Stimulated activated memory B cell treated with anti-CD40 and anti-IgM and Interleukin-4, amounts not matched to agents 10 μg/mL and 1 μg/mL and 100 μg/mL, for 72 hours (primary cell): ENCODE results near the gene ACSL4.
"Not testable (repeated sequence)": the region's sequence is repeated elsewhere in the genome, so short reads cannot be mapped to it uniquely, and the experiment has no call there.

Source experiments
- ATAC-seq: fragments of 150-1000 bp; cut with Tn5 transposase; 2 replicates; pipeline ENCODE4 v1.10.0; 2021
- H3K27ac Mint-ChIP-seq: one replicate; pipeline ENCODE4 v1.8.0; 2022; ENCODE audit warnings: mild to moderate bottlenecking, mixed read lengths
- H3K27me3 Mint-ChIP-seq: one replicate; pipeline ENCODE4 v1.8.0; 2022; ENCODE audit warnings: mixed read lengths
- H3K36me3 Mint-ChIP-seq: one replicate; pipeline ENCODE4 v1.8.0; 2022; ENCODE audit warnings: mixed read lengths
- H3K4me1 Mint-ChIP-seq: one replicate; pipeline ENCODE4 v1.8.0; 2022; ENCODE audit warnings: mixed read lengths
- H3K4me3 Mint-ChIP-seq: one replicate; pipeline ENCODE4 v1.8.0; 2022; ENCODE audit warnings: mild to moderate bottlenecking, moderate library complexity, mixed read lengths
- H3K9me3 Mint-ChIP-seq: one replicate; pipeline ENCODE4 v1.8.0; 2022; ENCODE audit warnings: mixed read lengths

ACSL4 gene

GRCh38 chrX:109740896-109741295 lies 7.8 kb upstream of the ACSL4 start:
- H3K36me3 Mint-ChIP-seq, H3K9me3 Mint-ChIP-seq, H3K4me1 Mint-ChIP-seq, ATAC-seq, H3K27me3 Mint-ChIP-seq, H3K4me3 Mint-ChIP-seq, H3K27ac Mint-ChIP-seq: not testable (repeated sequence)

- ATAC-seq, result no peak
- no peak overlapping the region for H3K27ac Mint-ChIP-seq
- no peak overlapping the region for H3K4me3 Mint-ChIP-seq
- no peaks in the 10 kb centered on the region for H3K9me3 Mint-ChIP-seq
- no peaks in the 10 kb centered on the region for H3K27me3 Mint-ChIP-seq
- no peaks in the 10 kb centered on the region for H3K36me3 Mint-ChIP-seq
- peaks cover under 1% of the 10 kb centered on the region for H3K4me1 Mint-ChIP-seq
These were observed 7.4 kb upstream of the ACSL4 start for GRCh38 chrX:109740433-109740809.

GRCh38 chrX:109739625-109740432 lies 6.8 kb upstream of the ACSL4 start:
- no peaks in the 10 kb centered on the region for H3K9me3 Mint-ChIP-seq
- H3K36me3 Mint-ChIP-seq, result no peaks in the 10 kb centered on the region
- H3K27ac Mint-ChIP-seq, result no peak overlapping the region
- ATAC-seq, result no peak
- no peak overlapping the region for H3K4me3 Mint-ChIP-seq
- peaks cover 5% of the 10 kb centered on the region for H3K4me1 Mint-ChIP-seq
- no peaks in the 10 kb centered on the region for H3K27me3 Mint-ChIP-seq

GRCh38 chrX:109735202-109735744 lies 2.2 kb upstream of the ACSL4 start:
- Mint-ChIP-seq H3K27ac (peak overlapping the region; percentile 24), H3K27me3 (no peaks in the 10 kb centered on the region), H3K36me3 (peaks cover 1% of the 10 kb centered on the region), H3K9me3 (no peaks in the 10 kb centered on the region), H3K4me3 (no peak overlapping the region), H3K4me1 (peaks cover 16% of the 10 kb centered on the region)
- ATAC-seq, result no peak

GRCh38 chrX:109733613-109734083 lies 591 bp upstream of the ACSL4 start:
- no peaks in the 10 kb centered on the region for H3K9me3 Mint-ChIP-seq
- H3K4me3 Mint-ChIP-seq, result peak overlapping the region; percentile 97
- peaks cover 23% of the 10 kb centered on the region for H3K4me1 Mint-ChIP-seq
- peak overlapping the region; percentile 92 for H3K27ac Mint-ChIP-seq
- ATAC-seq, result no peak
- H3K36me3 Mint-ChIP-seq, result peaks cover 13% of the 10 kb centered on the region
- no peaks in the 10 kb centered on the region for H3K27me3 Mint-ChIP-seq

DNA sequence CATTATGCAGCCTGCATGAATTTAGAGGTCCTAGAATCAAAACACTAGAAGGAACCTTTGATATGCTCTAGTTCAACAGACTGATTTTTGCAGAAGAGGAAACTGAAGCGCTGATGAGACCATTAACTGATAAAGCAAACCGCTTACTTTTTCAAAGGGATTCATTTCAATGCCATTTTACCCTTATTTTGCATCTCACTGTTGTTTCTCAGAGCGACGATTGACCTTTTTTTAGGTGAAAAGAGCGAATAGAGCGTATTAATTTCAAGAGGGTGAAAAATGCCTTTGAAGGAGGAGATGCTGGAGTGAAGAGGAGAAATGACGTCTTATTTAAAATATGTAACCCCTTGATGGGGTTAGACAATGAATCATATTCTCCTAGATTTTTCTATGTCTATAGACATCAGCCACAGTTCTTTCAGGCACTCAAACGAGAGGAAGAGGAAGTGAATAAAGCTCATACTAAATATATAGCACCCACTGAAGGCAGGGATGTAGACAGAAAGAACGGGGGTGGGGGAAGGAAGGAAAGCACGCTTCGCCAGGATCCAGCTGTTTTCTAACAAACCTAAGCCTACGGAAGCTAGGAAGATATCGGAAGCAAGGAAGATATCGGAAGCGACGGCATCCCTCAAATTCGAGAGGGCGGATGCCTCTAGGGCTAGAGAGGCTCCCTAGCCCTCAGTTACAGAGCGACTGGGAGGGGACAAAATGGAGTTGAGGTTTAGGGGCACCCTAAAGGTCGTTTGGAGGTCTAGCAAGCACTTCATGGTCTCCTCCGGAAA lies 848 bp downstream of the ACSL4 start:
- peak; percentile 65 for ATAC-seq
- no peaks in the 10 kb centered on the region for H3K9me3 Mint-ChIP-seq
- H3K36me3 Mint-ChIP-seq, result peaks cover 13% of the 10 kb centered on the region
- H3K27ac Mint-ChIP-seq, result peak overlapping the region; percentile 92
- H3K27me3 Mint-ChIP-seq, result no peaks in the 10 kb centered on the region
- H3K4me3 Mint-ChIP-seq, result peak overlapping the region; percentile 97
- peaks cover 27% of the 10 kb centered on the region for H3K4me1 Mint-ChIP-seq

- no peaks in the 10 kb centered on the region for H3K27me3 Mint-ChIP-seq
- peak overlapping the region; percentile 21 for H3K4me3 Mint-ChIP-seq
- no peaks in the 10 kb centered on the region for H3K9me3 Mint-ChIP-seq
- H3K4me1 Mint-ChIP-seq, result peaks cover 19% of the 10 kb centered on the region
- peaks cover 18% of the 10 kb centered on the region for H3K36me3 Mint-ChIP-seq
- no peak overlapping the region for H3K27ac Mint-ChIP-seq
- ATAC-seq, result no peak
These were observed 4.9 kb downstream of the ACSL4 start for GRCh38 chrX:109728173-109728535.

GRCh38 chrX:109724971-109725370 lies 8.1 kb downstream of the ACSL4 start:
- H3K4me3 Mint-ChIP-seq, H3K27ac Mint-ChIP-seq, H3K27me3 Mint-ChIP-seq, ATAC-seq, H3K9me3 Mint-ChIP-seq: not testable (repeated sequence)
- Mint-ChIP-seq H3K36me3 (peaks cover 14% of the 10 kb centered on the region), H3K4me1 (peaks cover 30% of the 10 kb centered on the region)

DNA sequence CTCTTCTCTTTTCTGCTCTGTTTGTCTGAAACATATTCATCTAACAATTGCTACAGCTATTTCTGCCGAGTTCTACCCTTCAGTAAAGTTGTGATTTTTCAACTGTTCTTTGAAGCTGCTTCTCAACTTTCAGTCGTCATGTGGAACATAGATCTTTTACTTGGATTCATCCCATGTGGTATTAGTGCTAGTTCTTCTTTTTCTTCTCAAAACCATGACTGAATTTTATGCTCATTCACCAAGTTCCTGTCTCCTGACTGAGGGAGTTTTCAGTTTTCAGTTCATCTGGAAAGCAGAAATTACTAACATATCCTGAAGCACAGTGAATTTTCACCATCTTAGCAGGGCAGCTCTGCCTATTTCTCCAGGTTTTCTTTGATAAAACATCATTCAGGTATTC lies 12.1 kb downstream of the ACSL4 start:
- ATAC-seq, result no peak
- H3K27ac Mint-ChIP-seq, result peak overlapping the region; percentile 74
- H3K4me1 Mint-ChIP-seq, result peaks cover 32% of the 10 kb centered on the region
- H3K4me3 Mint-ChIP-seq, result no peak overlapping the region
- peaks cover 4% of the 10 kb centered on the region for H3K36me3 Mint-ChIP-seq
- H3K9me3 Mint-ChIP-seq, result no peaks in the 10 kb centered on the region
- H3K27me3 Mint-ChIP-seq, result no peaks in the 10 kb centered on the region

- Mint-ChIP-seq H3K9me3 (no peaks in the 10 kb centered on the region), H3K4me1 (peaks cover 32% of the 10 kb centered on the region), H3K27ac (peak overlapping the region; percentile 49), H3K27me3 (no peaks in the 10 kb centered on the region), H3K4me3 (no peak overlapping the region), H3K36me3 (no peaks in the 10 kb centered on the region)
- ATAC-seq, result no peak
These were observed 13.8 kb downstream of the ACSL4 start for GRCh38 chrX:109719264-109719663.

DNA sequence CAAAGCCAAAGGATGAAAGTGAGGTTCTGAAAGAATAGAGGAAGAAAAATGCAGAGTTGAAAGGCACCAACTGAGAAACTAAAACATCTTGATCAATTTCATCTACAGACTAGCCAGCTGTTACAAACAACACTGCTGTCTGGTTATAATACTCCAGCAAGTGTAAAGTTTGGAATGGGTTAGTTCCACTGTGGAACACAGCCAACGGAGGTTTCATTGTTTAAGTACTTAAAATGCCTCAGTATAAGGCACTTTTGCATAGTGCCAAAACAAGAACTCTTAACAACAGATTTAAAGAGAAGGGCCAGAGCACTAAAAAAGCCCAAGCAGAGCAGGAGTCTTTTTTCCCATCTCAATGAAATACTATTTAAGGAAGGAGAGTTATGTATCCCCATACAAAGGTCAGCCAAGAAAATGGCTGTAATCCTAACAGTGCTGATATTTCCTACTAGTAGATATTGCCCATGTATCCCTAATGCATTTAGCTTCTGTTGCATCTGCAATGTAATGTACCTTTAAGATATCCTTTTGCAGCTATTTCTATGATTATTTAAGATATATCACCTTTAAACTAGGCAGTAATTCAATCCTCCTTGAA lies 16.5 kb downstream of the ACSL4 start:
- Mint-ChIP-seq H3K4me1 (peaks cover 42% of the 10 kb centered on the region), H3K27ac (no peak overlapping the region), H3K9me3 (no peaks in the 10 kb centered on the region), H3K27me3 (no peaks in the 10 kb centered on the region), H3K4me3 (no peak overlapping the region), H3K36me3 (no peaks in the 10 kb centered on the region)
- ATAC-seq, result no peak

- H3K9me3 Mint-ChIP-seq, result no peaks in the 10 kb centered on the region
- no peak overlapping the region for H3K4me3 Mint-ChIP-seq
- H3K27ac Mint-ChIP-seq, result no peak overlapping the region
- no peak for ATAC-seq
- no peaks in the 10 kb centered on the region for H3K27me3 Mint-ChIP-seq
- peaks cover 34% of the 10 kb centered on the region for H3K4me1 Mint-ChIP-seq
- H3K36me3 Mint-ChIP-seq, result no peaks in the 10 kb centered on the region
These were observed 18.6 kb downstream of the ACSL4 start for GRCh38 chrX:109714340-109714958.

GRCh38 chrX:109710181-109710580 lies 22.9 kb downstream of the ACSL4 start:
- ATAC-seq, result no peak
- Mint-ChIP-seq H3K27ac (no peak overlapping the region), H3K27me3 (no peaks in the 10 kb centered on the region), H3K36me3 (no peaks in the 10 kb centered on the region), H3K9me3 (no peaks in the 10 kb centered on the region), H3K4me3 (no peak overlapping the region), H3K4me1 (peaks cover 35% of the 10 kb centered on the region)

DNA sequence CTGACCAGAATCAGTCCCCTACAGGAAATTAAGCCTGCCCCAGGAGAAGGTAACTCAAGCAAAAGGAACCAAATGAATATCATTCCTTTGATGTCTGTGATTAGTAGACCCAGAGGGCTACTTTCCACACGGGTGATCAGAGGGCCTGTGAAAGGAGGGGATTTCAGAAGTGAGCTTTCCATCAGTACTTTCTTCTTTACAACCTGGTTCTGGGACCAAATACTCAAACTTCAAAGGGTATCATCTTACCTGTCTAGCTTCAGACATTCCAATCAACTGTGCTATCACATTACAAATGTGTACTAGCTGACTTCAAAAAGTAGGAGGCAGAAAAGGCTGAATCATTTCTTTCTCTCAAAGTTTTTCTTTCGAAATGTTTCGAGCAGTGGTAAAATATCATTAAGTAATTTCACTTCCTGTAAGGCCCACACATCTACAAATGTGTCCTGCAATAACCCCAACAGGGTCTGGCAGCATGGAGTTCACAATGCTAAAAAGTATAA lies 23.9 kb downstream of the ACSL4 start:
- ATAC-seq, result peak; percentile 77
- Mint-ChIP-seq H3K9me3 (no peaks in the 10 kb centered on the region), H3K4me3 (peak overlapping the region; percentile 38), H3K4me1 (peaks cover 45% of the 10 kb centered on the region), H3K27ac (no peak overlapping the region), H3K27me3 (no peaks in the 10 kb centered on the region), H3K36me3 (peaks cover 5% of the 10 kb centered on the region)

DNA sequence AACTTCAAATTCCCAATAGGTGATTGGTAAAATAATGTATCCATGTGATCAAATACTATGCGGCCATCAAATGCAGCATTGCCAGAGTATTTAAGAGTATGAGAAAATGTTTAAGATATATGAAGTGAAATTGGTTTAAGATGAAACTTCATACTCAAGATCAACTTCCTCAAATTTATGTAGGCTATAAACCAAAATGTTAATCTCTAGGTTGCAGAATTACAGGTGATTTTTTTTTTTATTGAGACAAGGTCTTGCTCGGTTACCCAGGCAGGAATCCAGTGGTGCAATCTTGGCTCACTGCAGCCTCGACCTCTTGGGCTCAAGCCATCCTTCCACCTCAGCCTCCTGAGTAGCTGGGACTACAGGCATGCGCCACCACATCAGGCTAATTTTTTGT lies 25.3 kb downstream of the ACSL4 start:
- H3K27ac Mint-ChIP-seq, result no peak overlapping the region
- no peaks in the 10 kb centered on the region for H3K27me3 Mint-ChIP-seq
- no peak for ATAC-seq
- peak overlapping the region; percentile 56 for H3K4me3 Mint-ChIP-seq
- peaks cover 5% of the 10 kb centered on the region for H3K36me3 Mint-ChIP-seq
- peaks cover 36% of the 10 kb centered on the region for H3K4me1 Mint-ChIP-seq
- no peaks in the 10 kb centered on the region for H3K9me3 Mint-ChIP-seq
